Urothelium cell line (cell line): ENCODE measurements around the gene BMERB1.
"Not testable (repeated sequence)": the region's sequence is repeated elsewhere in the genome, so short reads cannot be mapped to it uniquely, and the experiment has no call there.

ENCODE experiments used
- DNase-seq: peaks from one replicate; pipeline ENCODE4 v3.0.0; 2011; ENCODE audit warnings: low spot score, mixed read lengths
- FAIRE-seq: peaks from 2 replicates; lab custom pipeline; 2011; peaks lifted over from hg19 to GRCh38; lab: Jason Lieb, UNC

BMERB1 gene

DNA sequence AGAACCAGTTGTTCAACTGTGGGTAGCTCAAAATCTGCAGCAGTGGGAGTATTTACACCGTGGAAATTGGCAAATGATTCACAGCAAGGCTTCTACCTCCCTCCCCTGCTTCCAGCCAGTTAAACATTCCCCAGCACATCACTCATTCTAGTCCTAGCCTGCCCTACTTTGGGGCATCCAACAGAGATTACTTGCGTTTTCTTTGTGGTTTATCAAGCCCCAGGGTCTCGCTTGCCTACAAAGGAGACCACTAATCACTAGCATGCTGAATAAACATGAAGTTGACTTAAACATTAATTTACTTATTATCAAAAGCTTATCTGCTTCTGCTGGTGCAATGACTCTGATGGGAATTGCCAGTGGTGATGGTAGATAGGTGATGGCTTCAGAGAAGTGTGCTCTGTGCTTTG, 114.1 kb downstream of the BMERB1 start:
- FAIRE-seq (no peak), DNase-seq (no peak)

DNA sequence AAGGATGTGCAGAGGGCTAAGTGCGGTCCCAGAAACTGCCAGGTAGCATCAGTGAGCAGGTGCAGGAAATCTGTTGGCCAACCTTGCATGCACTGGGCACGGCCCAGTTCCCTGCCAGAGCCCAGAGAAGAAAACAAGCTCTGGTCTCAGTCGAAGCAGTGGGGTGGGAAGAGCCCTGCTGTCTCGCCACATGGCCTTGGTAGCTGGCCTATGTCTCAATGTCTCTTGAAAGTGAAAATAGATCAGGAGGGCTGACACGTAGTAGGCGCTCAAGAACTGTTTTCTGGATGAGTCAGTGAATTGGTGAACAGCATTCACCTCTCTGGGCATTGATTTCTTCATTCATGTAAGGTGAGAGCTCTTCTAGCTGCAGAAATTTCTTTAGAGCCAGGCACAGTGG, 118.1 kb downstream of the BMERB1 start:
- FAIRE-seq = no peak
- no peak for DNase-seq

DNA sequence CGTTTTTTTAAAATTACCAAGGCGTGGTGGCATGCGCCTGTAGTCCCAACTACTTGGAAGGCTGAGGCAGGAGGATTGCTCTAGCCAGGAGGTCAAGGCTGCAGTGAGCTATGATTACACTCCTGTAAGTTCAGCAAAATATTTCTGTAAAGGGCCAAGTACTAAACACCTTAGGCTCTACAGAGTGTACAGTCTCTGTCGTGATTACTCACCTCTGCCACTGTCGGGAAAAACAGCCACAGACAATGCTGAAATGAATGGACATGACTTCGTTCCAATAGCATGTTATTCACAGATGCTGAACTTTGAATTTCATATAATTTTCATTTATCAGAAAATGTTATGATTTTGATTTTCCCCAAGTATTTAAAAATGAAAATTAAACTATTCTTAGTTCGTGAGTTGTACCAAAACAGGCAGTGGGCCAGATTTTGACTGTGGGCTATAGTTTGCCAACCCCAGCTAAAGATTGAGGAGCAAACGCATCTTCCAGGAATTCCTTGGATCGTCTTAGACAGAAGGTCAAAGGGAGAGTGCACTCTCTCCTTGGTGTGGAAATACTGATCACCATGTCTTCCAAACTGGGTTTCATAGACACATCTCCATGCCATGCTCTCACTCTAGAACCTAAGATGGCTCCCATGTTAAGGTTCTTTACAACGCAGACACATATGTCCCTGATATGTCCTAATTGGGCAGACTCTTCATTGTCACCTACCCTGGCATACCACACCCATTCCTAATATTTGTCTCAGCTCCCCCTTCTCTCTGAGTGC, 119.1 kb downstream of the BMERB1 start:
- FAIRE-seq (no peak), DNase-seq (no peak)

DNA sequence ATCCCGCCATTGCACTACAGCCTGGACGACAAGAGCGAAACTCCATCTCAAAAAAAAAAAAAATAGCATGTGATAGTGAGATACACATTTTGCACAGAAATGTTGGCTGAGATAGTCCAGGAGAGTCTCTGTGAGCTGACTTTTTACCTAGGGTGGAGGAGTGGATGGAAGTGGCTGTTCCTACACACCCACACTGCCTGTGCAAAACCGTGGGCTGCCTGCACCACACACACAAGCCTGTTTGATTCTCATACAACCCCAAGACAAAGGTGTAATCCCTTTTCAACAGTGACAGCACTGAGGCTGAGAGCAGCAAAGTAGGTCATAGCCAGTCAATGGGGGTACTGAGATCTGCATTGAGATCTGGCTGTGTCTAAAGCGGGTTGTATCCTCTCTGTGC, 121.7 kb downstream of the BMERB1 start:
- FAIRE-seq (no peak), DNase-seq (no peak)

DNA sequence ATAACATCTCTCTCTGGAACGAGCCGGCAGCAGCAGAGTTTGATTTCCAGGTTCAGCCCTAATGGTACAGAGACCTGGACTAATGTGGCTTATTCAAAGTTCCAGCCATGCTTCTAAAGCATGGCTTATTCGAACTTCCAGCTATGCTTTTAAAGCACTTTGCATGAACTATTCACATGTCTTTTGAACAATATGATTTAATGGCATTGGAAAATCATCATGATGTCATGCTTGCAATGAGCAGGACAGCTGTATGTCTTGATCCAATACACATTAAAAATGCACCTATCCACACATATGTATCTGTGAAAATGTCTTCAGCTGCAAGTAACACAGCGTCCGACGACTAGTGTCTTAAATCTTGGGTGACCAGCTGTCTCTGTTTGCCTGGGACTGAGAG, 122.9 kb downstream of the BMERB1 start:
- no peak for FAIRE-seq
- DNase-seq = no peak

DNA sequence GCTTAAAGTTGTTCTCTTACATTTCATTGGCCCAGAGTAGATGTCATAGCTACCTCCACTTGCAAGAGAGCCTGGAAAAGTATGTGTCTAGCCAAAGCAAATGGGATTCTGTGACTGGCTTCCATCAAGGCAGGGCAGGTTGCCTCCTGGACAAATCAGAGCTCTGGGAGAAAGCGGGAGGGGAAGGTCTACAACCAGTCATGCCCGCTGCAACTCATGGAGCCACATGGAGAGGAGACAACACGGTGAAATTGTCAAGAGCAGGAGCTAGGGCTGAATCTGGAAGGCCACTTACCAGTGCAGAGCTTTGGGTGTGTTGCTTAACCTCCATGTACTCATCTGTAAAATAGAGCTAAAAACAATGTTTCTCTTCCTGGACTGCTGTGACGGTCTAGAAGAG, 124.8 kb downstream of the BMERB1 start:
- DNase-seq = no peak
- no peak for FAIRE-seq

DNA sequence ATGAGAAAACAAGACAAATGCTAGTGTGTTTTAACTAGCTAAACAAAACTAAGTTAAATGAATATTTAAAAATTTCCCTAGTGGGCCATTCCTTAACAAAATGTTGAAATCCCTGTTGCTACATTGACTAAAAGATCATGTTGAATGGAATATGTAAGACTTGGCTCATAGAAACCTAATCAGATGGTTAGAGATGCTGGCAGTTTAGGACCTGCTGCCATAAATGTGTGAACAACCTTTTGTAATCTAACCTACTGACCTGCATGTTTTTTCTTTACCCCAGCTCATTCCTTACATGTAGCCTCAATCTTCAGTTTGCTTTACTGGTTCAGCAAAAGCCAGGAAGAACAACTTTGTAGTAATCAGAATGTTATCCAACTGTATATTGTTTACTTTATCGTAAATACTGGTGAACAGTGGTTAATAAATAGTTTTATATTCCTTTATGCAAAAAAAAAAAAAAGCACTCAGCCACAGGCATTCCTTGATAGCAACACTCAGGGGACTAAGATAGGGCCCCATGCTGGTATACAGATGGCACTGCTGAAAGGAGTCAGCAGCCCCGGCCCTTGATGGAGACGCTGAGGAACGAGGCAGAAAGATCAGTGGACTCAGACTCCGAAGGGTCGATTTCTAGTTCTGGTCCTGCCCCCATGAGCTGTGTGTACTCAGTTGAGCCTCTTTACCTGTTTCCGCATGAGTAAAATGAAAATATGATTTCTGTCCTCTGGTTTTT, 130.4 kb downstream of the BMERB1 start:
- DNase-seq (no peak), FAIRE-seq (no peak)

DNA sequence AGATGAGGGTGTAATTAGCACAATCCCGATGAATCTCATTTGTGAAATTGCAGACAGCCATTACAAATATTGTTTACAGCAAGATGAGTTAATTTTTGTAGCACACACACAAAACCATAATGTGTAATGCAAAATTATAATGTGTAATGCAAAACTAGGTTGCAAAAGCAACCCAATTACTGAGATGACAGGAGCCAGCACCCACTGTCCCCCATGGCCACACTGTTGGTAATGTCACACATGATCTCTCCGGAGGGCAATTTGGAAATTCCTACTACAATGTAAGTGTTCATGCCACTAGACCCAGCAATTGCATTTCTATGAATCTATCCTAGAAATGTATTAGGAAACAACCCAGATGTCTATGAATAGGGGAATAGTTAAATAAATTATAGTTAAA, 131.7 kb downstream of the BMERB1 start:
- DNase-seq (no peak), FAIRE-seq (no peak)

DNA sequence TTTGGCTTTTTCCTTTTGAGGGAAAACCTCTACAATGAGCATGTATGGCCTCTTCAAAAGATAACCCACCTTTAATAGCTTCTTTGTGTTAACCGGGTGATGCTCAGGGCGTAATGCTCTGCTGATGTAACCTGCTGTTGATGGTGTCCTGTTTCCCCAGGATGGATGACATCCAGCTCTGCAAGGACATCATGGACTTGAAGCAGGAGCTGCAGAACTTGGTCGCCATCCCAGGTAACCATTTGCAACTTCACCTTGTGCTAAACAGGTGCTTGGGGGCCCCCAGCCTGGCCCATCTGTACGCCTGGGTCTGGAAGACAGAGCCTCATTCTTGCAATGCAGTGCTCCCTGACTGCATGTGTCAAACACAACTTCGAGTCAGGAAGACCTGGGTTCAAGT, 133.4 kb downstream of the BMERB1 start:
- no peak for FAIRE-seq
- DNase-seq = no peak

DNA sequence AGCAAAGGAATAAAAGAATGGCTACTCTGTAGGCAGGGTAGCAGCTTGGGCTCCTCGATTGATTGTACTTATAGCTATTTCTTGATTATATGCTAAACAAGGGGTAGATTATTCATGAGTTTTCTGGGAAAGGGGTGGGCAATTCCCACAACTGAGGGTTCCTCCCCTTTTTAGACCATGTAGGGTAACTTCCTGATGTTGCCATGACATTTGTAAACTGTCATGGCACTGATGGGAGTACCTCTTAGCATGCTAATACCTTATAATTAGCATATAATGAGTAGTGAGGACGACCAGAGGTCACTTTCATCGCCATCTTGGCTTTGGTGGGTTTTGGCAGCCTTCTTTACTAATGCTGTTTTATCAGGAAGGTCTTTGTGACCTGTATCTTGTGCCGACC, 136.3 kb downstream of the BMERB1 start:
- not testable (repeated sequence) for DNase-seq, FAIRE-seq

DNA sequence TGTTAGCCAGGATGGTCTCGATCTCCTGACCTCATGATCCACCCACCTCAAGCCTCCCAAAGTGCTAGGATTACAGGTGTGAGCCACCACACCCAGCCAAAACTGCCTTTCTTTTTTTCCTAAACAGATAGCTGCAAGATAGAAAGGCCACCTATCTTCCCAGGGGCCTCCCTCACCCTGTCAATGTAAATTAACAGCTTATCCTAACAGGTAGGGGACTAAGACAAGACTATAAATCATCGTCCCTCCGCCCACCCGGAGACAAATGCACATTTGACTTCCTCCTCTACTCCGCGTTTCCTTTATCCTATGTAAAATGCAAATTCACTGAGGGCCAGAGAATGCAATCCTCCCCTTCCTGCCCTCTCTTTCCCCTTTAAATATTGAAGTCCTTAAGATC, 137.2 kb downstream of the BMERB1 start:
- DNase-seq = no peak

DNA sequence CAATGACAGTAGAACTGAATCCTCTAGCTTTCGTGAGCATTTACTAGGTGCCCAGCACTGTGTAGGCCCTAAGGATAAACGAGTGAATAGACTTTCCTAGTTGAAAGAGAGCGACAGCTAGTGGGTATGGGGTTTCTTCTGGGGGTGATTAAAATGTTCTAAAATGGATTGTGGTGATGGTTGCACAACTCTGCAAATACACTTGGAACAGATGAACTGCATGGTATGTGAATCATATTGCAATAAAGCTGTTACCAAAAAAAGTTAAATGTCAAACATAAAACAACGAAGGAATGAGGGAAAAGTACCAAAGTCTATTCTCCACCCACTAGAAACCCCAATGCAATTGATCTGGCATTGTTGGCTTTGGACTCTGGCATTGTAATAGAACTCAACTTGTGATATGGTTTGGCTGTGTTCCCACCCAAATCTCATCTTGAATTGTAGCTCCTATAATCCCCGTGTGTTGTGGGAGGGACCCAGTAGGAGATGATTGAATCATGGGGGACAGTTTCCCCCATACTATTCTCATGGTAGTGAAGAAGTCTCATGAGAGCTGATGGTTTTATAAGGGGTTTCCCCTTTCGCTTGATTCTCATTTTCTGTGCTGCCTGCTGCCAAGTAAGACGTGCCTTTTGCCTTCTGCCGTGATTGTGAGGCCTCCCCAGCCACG, 138.1 kb downstream of the BMERB1 start:
- FAIRE-seq (no peak), DNase-seq (no peak)

More for the DNA sequence above, 137.2 kb downstream of the BMERB1 start:
- FAIRE-seq = no peak

DNA sequence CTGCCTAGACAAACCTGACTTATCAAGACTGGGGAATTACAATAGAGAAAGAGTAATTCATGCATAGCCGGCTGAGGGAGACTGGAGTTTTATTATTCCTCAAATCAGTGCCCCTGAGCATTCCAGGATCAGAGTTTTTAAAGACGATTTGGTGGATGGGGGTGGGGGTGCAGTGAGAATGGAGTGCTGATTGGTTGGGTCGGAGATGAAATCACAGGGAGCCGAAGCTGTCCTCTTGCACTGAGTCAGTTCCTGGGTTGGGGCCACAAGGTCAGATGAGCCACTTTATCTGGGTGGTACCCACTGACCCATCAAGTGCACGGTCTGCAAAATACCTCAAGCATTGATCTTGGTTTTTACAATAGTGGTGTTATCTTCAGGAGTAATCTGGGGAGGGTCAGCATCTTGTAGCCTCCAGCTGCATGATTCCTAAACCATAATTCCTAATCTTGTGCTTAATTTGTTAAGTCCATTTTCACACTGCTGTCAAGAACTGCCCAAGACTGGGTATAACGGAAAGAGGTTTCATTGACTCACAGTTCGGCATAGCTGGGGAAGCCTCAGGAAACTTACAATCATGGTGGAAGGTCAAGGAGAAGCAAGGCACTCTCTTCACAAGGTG, 139.0 kb downstream of the BMERB1 start:
- FAIRE-seq (no peak), DNase-seq (no peak)

DNA sequence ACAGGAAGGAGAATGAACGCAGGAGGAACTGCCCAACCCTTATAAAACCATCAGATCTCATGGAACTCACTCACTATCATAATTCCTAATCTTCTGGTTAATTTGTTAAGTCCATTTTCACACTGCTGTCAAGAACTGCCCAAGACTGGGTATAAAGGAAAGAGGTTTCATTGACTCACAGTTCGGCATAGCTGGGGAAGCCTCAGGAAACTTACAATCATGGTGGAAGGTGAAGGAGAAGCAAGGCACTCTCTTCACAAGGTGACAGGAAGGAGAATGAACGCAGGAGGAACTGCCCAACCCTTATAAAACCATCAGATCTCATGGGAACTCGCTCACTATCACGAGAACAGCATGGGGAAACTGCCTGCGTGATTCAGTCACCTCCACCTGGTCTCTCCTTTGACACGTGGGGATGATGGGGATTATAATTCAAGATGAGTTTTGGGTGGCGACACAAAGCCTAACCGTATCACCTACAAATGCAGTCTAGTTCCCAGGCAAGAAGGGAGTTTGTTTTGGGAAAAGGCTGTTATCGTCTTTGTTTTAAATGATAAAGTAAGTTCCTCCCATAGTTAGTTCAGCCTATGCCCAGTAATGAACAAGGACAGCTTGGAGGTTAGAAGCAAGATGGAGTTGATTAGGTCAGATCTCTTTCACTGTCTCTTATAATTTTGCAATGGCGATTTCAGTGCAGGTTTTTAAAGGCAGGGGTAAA, 139.7 kb downstream of the BMERB1 start:
- not testable (repeated sequence) for FAIRE-seq, DNase-seq

DNA sequence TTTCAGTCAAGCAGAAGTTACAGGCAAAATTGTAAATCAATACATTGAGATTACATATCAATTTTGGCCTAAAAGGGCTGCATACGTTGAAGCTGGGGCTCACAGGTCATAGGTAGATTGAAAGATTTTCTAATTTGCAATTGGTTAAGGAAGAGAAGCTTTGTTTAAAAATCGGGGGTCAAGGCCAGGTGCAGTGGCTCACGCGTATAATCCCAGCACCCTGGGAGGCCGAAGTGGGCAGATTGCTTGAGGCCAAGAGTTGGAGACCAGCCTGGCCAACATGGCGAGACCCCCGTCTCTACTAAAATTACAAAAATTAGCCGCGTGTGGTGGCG, 140.2 kb downstream of the BMERB1 start:
- FAIRE-seq (no peak), DNase-seq (no peak)

DNA sequence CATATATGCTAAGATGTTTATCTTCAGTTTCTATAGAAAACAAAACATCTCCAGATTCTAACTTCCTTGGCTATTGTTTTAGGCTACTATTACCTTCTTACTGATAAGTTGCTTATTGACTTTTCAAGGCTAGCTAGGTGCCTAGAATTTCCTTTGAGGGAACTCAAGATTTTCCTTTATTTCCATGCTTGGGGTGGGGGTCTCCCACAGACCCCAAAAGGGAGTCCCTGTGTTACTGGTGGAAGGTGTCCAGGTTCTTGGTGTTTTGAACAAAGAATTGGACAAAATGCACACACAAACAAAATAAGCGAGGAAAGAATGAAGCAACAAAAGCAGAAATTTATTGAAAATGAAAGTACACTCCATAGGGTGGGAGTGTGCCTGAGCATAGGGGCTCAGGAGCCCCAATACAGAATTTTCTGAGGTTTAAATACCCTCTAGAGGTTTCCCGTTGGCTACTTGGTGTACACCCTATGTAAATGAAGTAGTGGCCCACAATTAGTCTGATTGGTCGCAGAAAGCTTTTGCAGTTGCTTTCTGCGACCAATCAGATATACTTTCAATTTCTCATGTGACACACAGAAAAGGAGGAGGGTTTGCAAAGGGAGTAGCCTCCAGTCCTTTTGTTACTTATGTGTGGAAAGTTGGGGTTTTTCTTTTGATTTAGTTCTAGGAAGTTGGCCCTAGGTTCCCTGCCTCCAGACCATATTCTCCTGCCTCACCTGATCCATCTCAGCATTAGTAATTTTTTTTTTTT, 141.1 kb downstream of the BMERB1 start:
- DNase-seq (no peak), FAIRE-seq (no peak)

DNA sequence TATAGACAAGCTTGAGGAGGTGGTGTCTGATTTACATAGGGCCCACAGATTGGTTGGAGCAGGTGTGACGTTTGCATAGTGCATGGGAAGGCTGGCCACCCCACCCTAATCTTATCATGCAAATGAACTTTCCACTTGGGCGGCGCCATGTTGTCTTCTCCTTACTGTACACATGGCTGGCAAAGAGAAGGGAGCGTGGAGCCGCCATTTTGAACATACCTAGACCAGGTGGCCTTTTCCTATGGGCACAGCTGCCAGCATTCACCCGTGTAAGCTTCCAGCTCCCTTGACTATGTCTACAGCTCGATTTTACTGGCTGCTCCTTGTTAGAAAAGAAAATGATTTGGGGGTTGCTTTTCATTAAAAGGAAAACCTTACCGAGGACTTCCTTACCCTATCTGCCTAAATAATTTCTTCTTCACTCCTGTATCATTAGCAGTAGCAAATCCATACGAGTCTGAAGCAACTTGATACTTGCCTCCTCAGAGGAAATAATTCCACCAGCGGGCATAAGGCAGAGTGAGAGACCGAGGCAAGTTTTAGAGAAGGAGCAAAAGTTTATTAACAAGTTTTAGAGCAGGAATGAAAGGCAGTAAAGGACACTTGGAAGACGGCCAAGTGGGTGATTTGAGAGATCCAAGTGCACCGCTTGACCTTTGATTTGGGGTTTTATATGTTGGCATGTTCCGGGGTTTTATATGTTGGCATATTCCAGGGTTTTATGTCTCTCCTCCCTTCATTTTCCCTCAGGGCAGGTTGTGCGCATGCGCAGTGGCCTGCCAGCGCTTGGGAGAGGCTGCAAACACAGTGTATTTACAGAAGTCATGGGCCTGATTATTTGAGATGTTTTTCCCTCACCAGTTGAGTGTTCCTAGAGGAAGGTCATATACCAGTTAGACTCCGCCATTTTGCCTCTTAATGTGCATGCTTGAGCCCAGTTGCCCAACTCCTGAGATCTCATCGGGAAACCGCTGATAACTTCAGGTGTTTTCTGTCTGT, 142.9 kb downstream of the BMERB1 start:
- FAIRE-seq = no peak
- no peak for DNase-seq

DNA sequence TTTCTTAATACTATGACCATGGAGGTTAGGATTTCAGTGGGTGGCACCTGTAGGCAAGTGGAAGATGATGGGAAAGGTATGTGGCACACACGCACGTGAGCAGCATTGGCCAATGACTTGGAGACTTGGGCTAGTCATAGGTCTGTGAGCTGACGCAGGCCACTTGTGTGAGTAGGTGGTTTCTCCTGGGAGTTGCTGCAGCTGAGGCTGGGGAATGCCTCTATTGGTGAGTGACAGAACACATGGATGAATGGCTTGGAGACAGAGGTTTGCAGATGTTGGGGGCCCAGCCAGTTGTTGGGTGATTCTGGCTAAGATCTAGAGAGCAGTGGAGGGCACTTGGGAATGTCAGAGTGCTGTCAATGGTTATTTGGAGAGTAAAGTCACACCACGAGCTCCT, 144.4 kb downstream of the BMERB1 start:
- FAIRE-seq (no peak), DNase-seq (no peak)
